Dermis microvascular lymphatic vessel endothelial cell (primary cell): ENCODE data around the gene BFSP1. TPM values are rescaled to one million over a fixed set of nuclear protein-coding genes. Genes with fewer than 3 reads are reported as not detected.

ENCODE experiments used
- DNase-seq, 2 donors: peaks; one replicate each; pipeline versions ENCODE4 v3.0.0 to v3.0.0-alpha.2; 2010; ENCODE audit warnings: low read depth in 2 of 2
- total RNA-seq: library from RNA; depleted of rRNA; stranded (reverse); fragments of >200 nt; gene quantifications from 2 replicates; pipeline ENCODE4 v1.2.1, GENCODE V29; 2014

The BFSP1 gene
- total RNA-seq, 1 donor from 2014 or later, result 1.7 TPM

GRCh38 chr20:17558154-17558940 is 27.2 kb upstream of the BFSP1 start:
- DNase-seq, result peak; percentile 71 to 92

- DNase-seq, result peak; percentile 36 to 92
Measured at GRCh38 chr20:17557675-17558006, 26.5 kb upstream of the BFSP1 start.

GRCh38 chr20:17556837-17557674 is 25.9 kb upstream of the BFSP1 start:
- DNase-seq, result peak; percentile 51 to 73

GRCh38 chr20:17555106-17555505 is 23.9 kb upstream of the BFSP1 start:
- no peak for DNase-seq

GRCh38 chr20:17549131-17549530 is 18.0 kb upstream of the BFSP1 start:
- DNase-seq, result no peak

GRCh38 chr20:17545127-17545526 is 13.9 kb upstream of the BFSP1 start:
- no peak for DNase-seq

- no peak for DNase-seq
Measured at GRCh38 chr20:17543531-17544131, 12.5 kb upstream of the BFSP1 start.

- DNase-seq, result peak; percentile 54 to 57
Measured at GRCh38 chr20:17542993-17543412, 11.8 kb upstream of the BFSP1 start.

GRCh38 chr20:17542481-17542880 is 11.3 kb upstream of the BFSP1 start:
- no peak for DNase-seq

GRCh38 chr20:17541996-17542395 is 10.8 kb upstream of the BFSP1 start:
- DNase-seq, result no peak

- no peak for DNase-seq
Measured at GRCh38 chr20:17541596-17541995, 10.4 kb upstream of the BFSP1 start.

- DNase-seq, result no peak
Measured at GRCh38 chr20:17538517-17539170, 7.5 kb upstream of the BFSP1 start.

- no peak for DNase-seq
Measured at GRCh38 chr20:17537959-17538358, 6.8 kb upstream of the BFSP1 start.

- DNase-seq, result peak; percentile 78 to 86
Measured at GRCh38 chr20:17536944-17537444, 5.8 kb upstream of the BFSP1 start.

- DNase-seq, result no peak
Measured at GRCh38 chr20:17534077-17534476, 2.9 kb upstream of the BFSP1 start.

GRCh38 chr20:17533396-17533795 is 2.2 kb upstream of the BFSP1 start:
- DNase-seq, result peak in 1 of 2 donors; percentile 33

GRCh38 chr20:17531665-17532025 is 466 bp upstream of the BFSP1 start:
- no peak for DNase-seq

- DNase-seq, result no peak
Measured at GRCh38 chr20:17530153-17530552, 1.0 kb downstream of the BFSP1 start.

- DNase-seq, result no peak
Measured at GRCh38 chr20:17529586-17529985, 1.6 kb downstream of the BFSP1 start.

GRCh38 chr20:17525650-17526049 is 5.5 kb downstream of the BFSP1 start:
- peak in 1 of 2 donors; percentile 45 for DNase-seq

GRCh38 chr20:17525132-17525531 is 6.0 kb downstream of the BFSP1 start:
- DNase-seq, result no peak

- no peak for DNase-seq
Measured at GRCh38 chr20:17524560-17524959, 6.6 kb downstream of the BFSP1 start.
